ENCODE measurements around the gene PARD3B.
"Not testable (repeated sequence)": the region's sequence is repeated elsewhere in the genome, so short reads cannot be mapped to it uniquely, and the experiment has no call there.

The PARD3B gene

DNA sequence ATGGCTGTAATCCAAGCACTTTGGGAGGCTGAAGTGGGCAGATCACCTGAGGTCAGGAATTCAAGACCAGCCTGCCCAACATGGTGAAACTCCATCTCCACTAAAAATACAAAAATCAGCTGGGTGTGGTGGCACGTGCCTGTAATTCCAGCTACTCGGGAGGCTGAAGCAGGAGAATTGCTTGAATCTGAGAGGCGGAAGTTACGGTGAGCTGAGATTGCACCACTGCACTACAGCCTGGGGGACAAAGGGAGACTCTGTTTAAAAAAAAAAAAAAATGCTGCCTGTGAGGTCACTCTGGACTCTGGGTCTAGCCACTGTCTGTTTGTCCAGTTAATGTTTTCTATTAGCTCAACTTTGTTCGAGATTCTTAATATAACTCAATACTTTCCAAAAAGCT, 673.5 kb downstream of the PARD3B start:
- not testable (repeated sequence) for H3K9ac ChIP-seq (ENCODE audit: low read length); H3K27me3 ChIP-seq (ENCODE audit: control insufficient read depth, insufficient read depth, low read length); H3K4me3 ChIP-seq (ENCODE audit: low read length); H3K36me3 ChIP-seq (ENCODE audit: control insufficient read depth, insufficient read depth, low read length); H3K4me1 ChIP-seq (ENCODE audit: control insufficient read depth, insufficient read depth, low read length); H3K9me3 ChIP-seq (ENCODE audit: control insufficient read depth, low read length)

DNA sequence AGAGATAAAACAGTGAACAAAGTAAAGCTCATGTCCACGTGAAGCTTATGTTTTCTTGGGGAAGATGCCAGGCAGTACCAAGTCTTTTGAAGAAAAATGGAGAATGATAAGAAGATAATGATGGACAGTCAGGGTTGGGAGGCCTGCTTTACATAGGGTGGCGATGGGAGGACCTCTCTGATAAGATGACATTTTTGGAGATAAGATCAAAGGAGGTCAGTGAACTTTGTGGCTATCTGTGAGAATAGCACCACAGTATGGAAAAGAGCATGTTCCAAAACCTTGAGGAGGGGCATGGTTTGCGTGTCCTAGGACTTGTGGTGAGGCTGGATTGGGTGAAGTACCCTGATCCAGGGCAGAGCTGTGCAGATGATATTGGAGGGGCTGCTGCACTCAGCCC, 675.3 kb downstream of the PARD3B start:
- Histone ChIP-seq H3K4me3 (ENCODE audit: low read length) (no peak overlapping the region), H3K9me3 (ENCODE audit: control insufficient read depth, low read length) (no peaks in the 10 kb centered on the region), H3K36me3 (ENCODE audit: control insufficient read depth, insufficient read depth, low read length) (no peaks in the 10 kb centered on the region), H3K27me3 (ENCODE audit: control insufficient read depth, insufficient read depth, low read length) (no peaks in the 10 kb centered on the region), H3K4me1 (ENCODE audit: control insufficient read depth, insufficient read depth, low read length) (no peaks in the 10 kb centered on the region), H3K9ac (ENCODE audit: low read length) (no peak overlapping the region)

DNA sequence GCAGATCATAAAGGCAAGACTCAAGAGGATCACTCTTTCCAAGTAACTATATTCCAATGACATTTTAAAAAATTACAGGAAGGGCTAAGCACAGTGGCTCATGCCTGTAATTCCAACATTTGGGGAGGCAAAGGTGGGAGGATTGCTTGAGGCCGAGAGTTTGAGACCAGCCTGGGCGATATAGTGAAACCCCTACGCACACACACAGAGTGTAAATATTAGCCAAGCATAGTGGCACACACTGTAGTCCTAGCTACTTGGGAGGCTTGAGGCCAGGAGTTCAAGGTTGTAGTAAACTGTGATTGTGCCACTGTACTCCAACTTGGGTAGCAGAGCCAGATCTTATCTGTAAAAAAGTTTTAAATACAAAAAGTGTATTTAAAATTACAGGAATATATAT, 686.8 kb downstream of the PARD3B start:
- Histone ChIP-seq H3K9me3 (ENCODE audit: control insufficient read depth, low read length) (no peaks in the 10 kb centered on the region), H3K36me3 (ENCODE audit: control insufficient read depth, insufficient read depth, low read length) (no peaks in the 10 kb centered on the region), H3K4me1 (ENCODE audit: control insufficient read depth, insufficient read depth, low read length) (no peaks in the 10 kb centered on the region), H3K9ac (ENCODE audit: low read length) (no peak overlapping the region), H3K27me3 (ENCODE audit: control insufficient read depth, insufficient read depth, low read length) (no peaks in the 10 kb centered on the region), H3K4me3 (ENCODE audit: low read length) (no peak overlapping the region)

DNA sequence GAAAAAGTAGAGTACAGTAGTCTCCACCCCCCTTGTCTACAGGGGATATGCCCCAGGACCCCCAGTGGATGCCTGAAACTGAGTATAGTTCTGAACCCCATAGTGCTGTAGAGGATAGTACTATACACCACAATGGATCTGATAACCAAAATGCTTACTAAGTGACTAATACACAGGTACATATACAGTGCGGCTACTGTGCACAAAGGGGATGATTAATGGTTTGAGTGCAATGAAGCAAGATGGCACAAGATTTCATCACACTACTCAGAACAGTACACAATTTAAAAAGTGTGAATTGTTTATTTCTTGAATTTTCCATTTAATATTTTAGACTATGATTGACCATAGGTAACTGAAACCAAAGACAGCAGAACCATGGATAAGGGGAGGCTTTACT, 690.2 kb downstream of the PARD3B start:
- H3K9me3 ChIP-seq (ENCODE audit: control insufficient read depth, low read length), result no peaks in the 10 kb centered on the region
- no peaks in the 10 kb centered on the region for H3K4me1 ChIP-seq (ENCODE audit: control insufficient read depth, insufficient read depth, low read length)
- H3K4me3 ChIP-seq (ENCODE audit: low read length), result no peak overlapping the region
- no peak overlapping the region for H3K9ac ChIP-seq (ENCODE audit: low read length)
- H3K27me3 ChIP-seq (ENCODE audit: control insufficient read depth, insufficient read depth, low read length), result no peaks in the 10 kb centered on the region
- H3K36me3 ChIP-seq (ENCODE audit: control insufficient read depth, insufficient read depth, low read length), result no peaks in the 10 kb centered on the region

DNA sequence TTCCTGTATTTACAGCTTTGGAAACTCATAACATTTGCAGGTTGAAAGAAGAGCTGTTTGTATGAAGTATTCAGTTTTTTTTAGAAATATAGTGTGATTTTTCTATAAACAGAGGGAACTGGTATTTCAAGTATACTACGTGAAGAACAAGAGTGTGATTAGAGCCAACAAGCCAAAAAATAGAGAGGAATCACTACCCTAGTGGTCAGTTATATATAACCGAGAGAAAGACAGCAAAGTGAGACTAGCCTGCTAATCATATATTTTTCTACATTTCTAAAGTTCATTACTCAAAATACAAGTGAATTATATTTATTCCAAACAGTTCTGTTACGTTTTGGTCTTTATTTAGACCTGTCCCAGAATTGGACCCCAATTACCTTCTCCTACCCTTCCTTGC, 692.2 kb downstream of the PARD3B start:
- H3K27me3 ChIP-seq (ENCODE audit: control insufficient read depth, insufficient read depth, low read length), result no peaks in the 10 kb centered on the region
- no peaks in the 10 kb centered on the region for H3K36me3 ChIP-seq (ENCODE audit: control insufficient read depth, insufficient read depth, low read length)
- no peak overlapping the region for H3K9ac ChIP-seq (ENCODE audit: low read length)
- no peaks in the 10 kb centered on the region for H3K4me1 ChIP-seq (ENCODE audit: control insufficient read depth, insufficient read depth, low read length)
- no peaks in the 10 kb centered on the region for H3K9me3 ChIP-seq (ENCODE audit: control insufficient read depth, low read length)
- no peak overlapping the region for H3K4me3 ChIP-seq (ENCODE audit: low read length)

DNA sequence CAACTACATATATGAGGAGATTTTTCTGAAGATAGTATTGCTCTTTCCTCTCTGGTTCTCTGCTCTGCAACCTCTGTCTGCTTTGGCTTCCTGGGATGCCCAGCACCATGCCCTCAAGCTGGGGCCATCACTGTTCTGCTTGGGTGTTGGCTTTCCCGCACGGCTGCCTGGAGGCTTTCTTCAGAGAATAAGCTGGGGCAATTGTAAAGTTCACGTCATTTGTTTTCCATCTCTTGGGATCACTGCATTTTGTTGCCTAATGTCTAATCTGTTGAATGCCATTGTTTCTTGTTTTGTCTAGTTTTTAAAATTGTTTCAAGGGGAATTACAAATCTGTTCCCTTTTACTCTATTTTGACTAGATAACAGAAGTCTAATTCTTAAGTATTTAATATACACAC, 699.7 kb downstream of the PARD3B start:
- Histone ChIP-seq H3K27me3 (ENCODE audit: control insufficient read depth, insufficient read depth, low read length) (no peaks in the 10 kb centered on the region), H3K4me3 (ENCODE audit: low read length) (no peak overlapping the region), H3K9me3 (ENCODE audit: control insufficient read depth, low read length) (no peaks in the 10 kb centered on the region), H3K36me3 (ENCODE audit: control insufficient read depth, insufficient read depth, low read length) (no peaks in the 10 kb centered on the region), H3K4me1 (ENCODE audit: control insufficient read depth, insufficient read depth, low read length) (no peaks in the 10 kb centered on the region), H3K9ac (ENCODE audit: low read length) (no peak overlapping the region)

DNA sequence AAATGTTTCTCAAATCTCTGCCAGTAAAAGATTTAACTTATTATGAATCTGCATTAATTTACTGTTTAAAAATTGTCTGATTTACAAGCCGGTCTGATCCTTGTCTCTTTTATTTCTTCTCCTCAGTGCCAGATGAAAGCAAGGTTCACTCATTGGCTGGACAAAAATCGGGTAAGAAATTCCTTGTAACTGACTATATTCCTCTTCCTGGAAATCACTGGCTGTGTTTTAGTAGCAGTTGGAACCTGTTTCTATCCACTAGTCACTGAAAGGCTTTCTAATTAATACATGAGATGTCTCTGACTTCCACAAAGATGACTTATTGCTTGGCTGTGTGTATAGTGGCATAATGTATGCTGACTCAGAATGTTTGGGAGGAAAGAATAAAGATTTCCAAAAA, 700.4 kb downstream of the PARD3B start:
- Histone ChIP-seq H3K4me1 (ENCODE audit: control insufficient read depth, insufficient read depth, low read length) (no peaks in the 10 kb centered on the region), H3K4me3 (ENCODE audit: low read length) (no peak overlapping the region), H3K9ac (ENCODE audit: low read length) (no peak overlapping the region), H3K9me3 (ENCODE audit: control insufficient read depth, low read length) (no peaks in the 10 kb centered on the region), H3K36me3 (ENCODE audit: control insufficient read depth, insufficient read depth, low read length) (no peaks in the 10 kb centered on the region), H3K27me3 (ENCODE audit: control insufficient read depth, insufficient read depth, low read length) (no peaks in the 10 kb centered on the region)

DNA sequence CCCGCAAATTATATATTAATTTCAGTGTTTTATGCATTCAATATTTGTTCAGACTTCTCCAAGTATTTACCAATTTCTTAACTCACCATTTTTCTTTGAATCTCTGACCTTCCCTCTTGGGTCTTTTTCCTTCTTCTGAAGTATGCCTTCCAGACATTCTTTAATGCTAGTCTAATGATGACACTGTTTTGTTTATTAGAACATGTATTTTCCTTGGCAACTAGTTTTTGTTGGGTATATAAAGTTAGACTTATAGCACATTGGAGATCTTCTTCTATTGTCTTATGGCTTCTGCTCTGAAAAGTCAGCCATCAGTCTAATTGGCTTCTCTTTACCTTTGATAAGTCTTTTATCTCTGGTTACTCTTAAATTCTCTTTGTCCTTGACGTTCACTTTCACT, 713.8 kb downstream of the PARD3B start:
- Histone ChIP-seq H3K4me3 (ENCODE audit: low read length) (no peak overlapping the region), H3K9me3 (ENCODE audit: control insufficient read depth, low read length) (no peaks in the 10 kb centered on the region), H3K4me1 (ENCODE audit: control insufficient read depth, insufficient read depth, low read length) (no peaks in the 10 kb centered on the region), H3K36me3 (ENCODE audit: control insufficient read depth, insufficient read depth, low read length) (no peaks in the 10 kb centered on the region), H3K9ac (ENCODE audit: low read length) (no peak overlapping the region), H3K27me3 (ENCODE audit: control insufficient read depth, insufficient read depth, low read length) (no peaks in the 10 kb centered on the region)

DNA sequence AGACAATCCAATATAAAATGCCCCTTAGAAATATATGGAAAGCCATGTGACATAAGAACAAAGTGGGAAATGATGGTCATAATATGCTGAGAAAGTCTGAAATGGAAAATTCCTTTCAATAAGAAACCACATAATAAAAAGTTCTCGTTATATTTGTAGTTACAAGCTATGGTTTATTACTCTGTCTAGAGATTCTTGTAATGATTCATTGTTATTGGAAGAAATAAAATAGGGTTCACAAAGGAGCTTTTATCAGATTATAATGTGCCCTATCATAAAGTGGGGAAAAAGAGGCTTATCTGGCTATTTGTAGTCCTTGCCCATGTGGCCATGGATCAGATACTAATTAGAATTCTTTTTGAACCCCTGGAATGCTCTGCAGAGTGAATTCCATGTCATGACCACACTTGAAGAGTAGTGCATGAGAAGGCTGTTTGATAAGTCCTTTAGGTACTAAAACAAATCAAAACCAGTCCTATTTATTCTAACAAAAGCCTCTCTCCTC, 716.3 kb downstream of the PARD3B start:
- H3K9ac ChIP-seq (ENCODE audit: low read length), result no peak overlapping the region
- H3K27me3 ChIP-seq (ENCODE audit: control insufficient read depth, insufficient read depth, low read length), result no peaks in the 10 kb centered on the region
- H3K9me3 ChIP-seq (ENCODE audit: control insufficient read depth, low read length), result no peaks in the 10 kb centered on the region

DNA sequence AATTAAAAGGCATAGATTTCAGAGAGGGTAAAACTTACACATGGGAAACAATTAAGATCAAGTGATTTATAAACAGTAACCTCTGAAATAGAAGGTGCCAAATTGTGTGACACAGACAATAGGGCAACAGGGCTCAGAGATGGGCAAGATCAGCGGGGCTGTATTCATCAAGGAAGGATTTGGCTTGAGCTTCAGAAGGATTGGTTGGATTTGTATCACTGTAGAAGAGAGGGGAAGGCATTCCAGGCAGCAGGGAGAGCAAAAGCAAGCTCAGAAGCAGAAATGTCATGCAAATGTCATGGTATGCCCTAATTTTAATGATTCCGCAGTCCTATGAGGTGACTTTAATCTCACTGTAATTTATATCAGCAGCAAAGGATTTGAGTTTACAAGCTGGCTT, 722.0 kb downstream of the PARD3B start:
- no peak overlapping the region for H3K4me3 ChIP-seq (ENCODE audit: low read length)
- H3K36me3 ChIP-seq (ENCODE audit: control insufficient read depth, insufficient read depth, low read length), result no peaks in the 10 kb centered on the region
- H3K27me3 ChIP-seq (ENCODE audit: control insufficient read depth, insufficient read depth, low read length), result no peaks in the 10 kb centered on the region
- H3K9ac ChIP-seq (ENCODE audit: low read length), result no peak overlapping the region
- H3K9me3 ChIP-seq (ENCODE audit: control insufficient read depth, low read length), result no peaks in the 10 kb centered on the region
- no peaks in the 10 kb centered on the region for H3K4me1 ChIP-seq (ENCODE audit: control insufficient read depth, insufficient read depth, low read length)

More for the DNA sequence above, 716.3 kb downstream of the PARD3B start:
- H3K4me3 ChIP-seq (ENCODE audit: low read length), result no peak overlapping the region
- no peaks in the 10 kb centered on the region for H3K36me3 ChIP-seq (ENCODE audit: control insufficient read depth, insufficient read depth, low read length)
- H3K4me1 ChIP-seq (ENCODE audit: control insufficient read depth, insufficient read depth, low read length), result no peaks in the 10 kb centered on the region

DNA sequence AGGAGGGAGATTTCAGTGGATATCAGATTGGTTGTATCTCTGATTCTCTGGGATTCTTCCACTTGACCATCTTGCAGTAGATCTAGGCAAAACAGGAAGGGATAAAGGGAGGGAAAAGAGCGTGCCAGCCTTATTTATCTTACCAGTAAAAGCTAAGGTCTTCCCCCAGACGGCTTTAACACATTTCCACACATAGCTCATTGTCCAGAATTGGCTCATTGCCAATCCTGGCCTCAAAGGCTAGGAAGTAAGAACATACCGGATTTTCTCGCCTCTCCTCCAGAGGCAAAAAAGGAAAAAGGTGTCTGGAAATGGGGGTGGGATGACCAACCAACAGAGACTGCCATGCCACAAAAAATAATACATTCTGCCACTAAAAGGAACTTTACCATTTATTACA, 725.4 kb downstream of the PARD3B start:
- no peak overlapping the region for H3K9ac ChIP-seq (ENCODE audit: low read length)
- peaks cover 11% of the 10 kb centered on the region for H3K4me1 ChIP-seq (ENCODE audit: control insufficient read depth, insufficient read depth, low read length)
- H3K36me3 ChIP-seq (ENCODE audit: control insufficient read depth, insufficient read depth, low read length), result no peaks in the 10 kb centered on the region
- H3K4me3 ChIP-seq (ENCODE audit: low read length), result no peak overlapping the region
- H3K27me3 ChIP-seq (ENCODE audit: control insufficient read depth, insufficient read depth, low read length), result no peaks in the 10 kb centered on the region
- no peaks in the 10 kb centered on the region for H3K9me3 ChIP-seq (ENCODE audit: control insufficient read depth, low read length)

DNA sequence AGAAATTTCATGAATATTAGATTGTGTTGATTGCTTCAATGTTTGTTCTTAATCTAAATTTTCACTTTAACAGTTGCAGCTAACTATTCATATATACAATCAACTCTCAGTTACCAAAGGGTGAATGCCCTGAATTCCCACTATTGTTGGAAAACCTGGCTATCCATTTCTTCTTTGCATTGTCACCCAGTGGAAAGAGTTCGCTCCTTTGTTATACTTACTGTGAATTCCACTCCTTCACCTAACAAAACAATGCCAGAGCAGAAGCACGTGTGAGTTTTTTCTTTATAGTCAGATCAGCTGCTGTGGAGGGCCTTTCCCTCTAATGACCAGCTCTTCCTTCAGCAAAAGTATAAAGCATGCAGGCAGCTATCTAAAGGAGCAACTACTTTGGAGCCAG, 727.9 kb downstream of the PARD3B start:
- Histone ChIP-seq H3K4me3 (ENCODE audit: low read length) (no peak overlapping the region), H3K4me1 (ENCODE audit: control insufficient read depth, insufficient read depth, low read length) (peaks cover 11% of the 10 kb centered on the region), H3K9me3 (ENCODE audit: control insufficient read depth, low read length) (no peaks in the 10 kb centered on the region), H3K9ac (ENCODE audit: low read length) (no peak overlapping the region), H3K27me3 (ENCODE audit: control insufficient read depth, insufficient read depth, low read length) (no peaks in the 10 kb centered on the region), H3K36me3 (ENCODE audit: control insufficient read depth, insufficient read depth, low read length) (no peaks in the 10 kb centered on the region)

DNA sequence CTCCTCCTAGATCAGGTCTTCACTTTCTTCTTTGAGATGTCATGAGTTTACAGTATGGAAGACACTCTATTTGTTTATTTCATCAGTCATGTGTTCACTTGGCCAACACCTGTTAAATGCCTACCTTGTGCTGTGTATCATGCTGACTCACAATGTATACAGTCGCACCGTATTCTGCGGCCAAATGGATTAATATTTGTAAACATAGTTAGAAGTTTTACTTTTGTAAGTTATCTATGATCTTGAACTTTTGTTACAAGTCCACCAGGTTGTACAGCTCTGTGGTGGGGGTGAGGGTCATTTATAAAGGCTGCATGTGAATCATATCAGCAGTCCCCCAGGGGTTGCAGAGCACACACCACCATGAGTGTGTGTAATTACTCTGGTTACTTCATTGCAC, 728.4 kb downstream of the PARD3B start:
- Histone ChIP-seq H3K36me3 (ENCODE audit: control insufficient read depth, insufficient read depth, low read length) (no peaks in the 10 kb centered on the region), H3K4me1 (ENCODE audit: control insufficient read depth, insufficient read depth, low read length) (peaks cover 11% of the 10 kb centered on the region), H3K4me3 (ENCODE audit: low read length) (no peak overlapping the region), H3K9me3 (ENCODE audit: control insufficient read depth, low read length) (no peaks in the 10 kb centered on the region), H3K9ac (ENCODE audit: low read length) (no peak overlapping the region), H3K27me3 (ENCODE audit: control insufficient read depth, insufficient read depth, low read length) (no peaks in the 10 kb centered on the region)

All from mucosa of stomach (tissue), 1 donor.